ENCODE results near the gene NLRP11.

NLRP11 gene

GRCh38 chr19:55809381-55810058 lies 22.3 kb downstream of the NLRP11 start:
- TF ChIP-seq, protein P1, sequence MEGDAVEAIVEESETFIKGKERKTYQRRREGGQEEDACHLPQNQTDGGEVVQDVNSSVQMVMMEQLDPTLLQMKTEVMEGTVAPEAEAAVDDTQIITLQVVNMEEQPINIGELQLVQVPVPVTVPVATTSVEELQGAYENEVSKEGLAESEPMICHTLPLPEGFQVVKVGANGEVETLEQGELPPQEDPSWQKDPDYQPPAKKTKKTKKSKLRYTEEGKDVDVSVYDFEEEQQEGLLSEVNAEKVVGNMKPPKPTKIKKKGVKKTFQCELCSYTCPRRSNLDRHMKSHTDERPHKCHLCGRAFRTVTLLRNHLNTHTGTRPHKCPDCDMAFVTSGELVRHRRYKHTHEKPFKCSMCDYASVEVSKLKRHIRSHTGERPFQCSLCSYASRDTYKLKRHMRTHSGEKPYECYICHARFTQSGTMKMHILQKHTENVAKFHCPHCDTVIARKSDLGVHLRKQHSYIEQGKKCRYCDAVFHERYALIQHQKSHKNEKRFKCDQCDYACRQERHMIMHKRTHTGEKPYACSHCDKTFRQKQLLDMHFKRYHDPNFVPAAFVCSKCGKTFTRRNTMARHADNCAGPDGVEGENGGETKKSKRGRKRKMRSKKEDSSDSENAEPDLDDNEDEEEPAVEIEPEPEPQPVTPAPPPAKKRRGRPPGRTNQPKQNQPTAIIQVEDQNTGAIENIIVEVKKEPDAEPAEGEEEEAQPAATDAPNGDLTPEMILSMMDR (IDR thresholded peaks at IDR 0.05; ENCODE audit: low read depth, low read length, missing control alignments): no peak
- H3K4me3 ChIP-seq (ENCODE audit: low read depth, low read length): no peak overlapping the region
- no peak for DNase-seq (ENCODE audit: low read depth)
- in situ Hi-C loops (cut with HindIII; ENCODE audit: low sequenced_read_pairs): no loop called here

GRCh38 chr19:55802281-55802680 lies 29.5 kb downstream of the NLRP11 start:
- TF ChIP-seq, protein P1 (IDR thresholded peaks at IDR 0.05; ENCODE audit: low read depth, low read length, missing control alignments): no peak
- no peak overlapping the region for H3K4me3 ChIP-seq (ENCODE audit: low read depth, low read length)
- in situ Hi-C loops (cut with HindIII; ENCODE audit: low sequenced_read_pairs): no loop called here
- DNase-seq (ENCODE audit: low read depth): no peak

DNA sequence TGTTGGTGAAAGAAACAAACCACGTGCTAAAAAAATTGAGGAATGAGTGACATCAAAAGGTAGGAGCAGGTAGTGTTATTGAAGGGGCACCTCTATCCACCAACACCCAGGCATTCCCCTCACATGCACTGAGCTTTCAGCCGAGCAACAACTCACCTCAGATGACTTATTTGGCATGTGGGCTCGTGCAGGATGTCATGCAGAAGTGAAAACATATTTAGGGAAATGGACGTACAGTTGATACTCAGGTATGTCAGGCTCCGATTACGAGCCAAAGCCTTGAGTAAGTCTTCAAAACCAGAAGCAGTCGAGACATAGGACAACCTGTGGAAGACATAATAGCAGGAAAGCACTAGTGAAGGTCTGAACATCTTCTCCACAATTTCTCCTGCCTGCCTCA lies 30.4 kb downstream of the NLRP11 start:
- no peak for DNase-seq (ENCODE audit: low read depth)
- TF ChIP-seq, protein P1 (IDR thresholded peaks at IDR 0.05; ENCODE audit: low read depth, low read length, missing control alignments): no peak
- in situ Hi-C loops (cut with HindIII; ENCODE audit: low sequenced_read_pairs): no loop called here
- no peak overlapping the region for H3K4me3 ChIP-seq (ENCODE audit: low read depth, low read length)

DNA sequence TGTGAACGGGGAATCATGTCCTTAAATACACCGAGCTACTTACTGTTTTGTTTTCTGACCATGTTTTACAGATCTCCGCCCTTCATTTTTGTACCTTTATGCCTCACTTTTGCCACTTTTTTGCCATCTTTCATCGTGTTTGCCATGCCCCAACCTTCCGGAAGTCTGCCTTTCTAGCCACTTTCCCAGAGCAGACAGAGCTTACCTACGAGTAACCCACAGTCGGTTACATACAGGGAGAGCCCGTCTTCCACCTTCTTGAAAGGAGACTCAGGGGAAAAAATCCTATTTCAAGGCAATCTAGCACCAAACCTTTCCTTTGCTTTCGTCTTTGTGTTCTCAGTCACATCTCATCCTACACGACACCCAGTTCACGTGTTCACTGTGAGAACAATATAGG lies 36.8 kb downstream of the NLRP11 start:
- DNase-seq (ENCODE audit: low read depth): no peak
- no peak overlapping the region for H3K4me3 ChIP-seq (ENCODE audit: low read depth, low read length)
- TF ChIP-seq, protein P1 (IDR thresholded peaks at IDR 0.05; ENCODE audit: low read depth, low read length, missing control alignments): no peak
- in situ Hi-C loops (cut with HindIII; ENCODE audit: low sequenced_read_pairs): no loop called here

DNA sequence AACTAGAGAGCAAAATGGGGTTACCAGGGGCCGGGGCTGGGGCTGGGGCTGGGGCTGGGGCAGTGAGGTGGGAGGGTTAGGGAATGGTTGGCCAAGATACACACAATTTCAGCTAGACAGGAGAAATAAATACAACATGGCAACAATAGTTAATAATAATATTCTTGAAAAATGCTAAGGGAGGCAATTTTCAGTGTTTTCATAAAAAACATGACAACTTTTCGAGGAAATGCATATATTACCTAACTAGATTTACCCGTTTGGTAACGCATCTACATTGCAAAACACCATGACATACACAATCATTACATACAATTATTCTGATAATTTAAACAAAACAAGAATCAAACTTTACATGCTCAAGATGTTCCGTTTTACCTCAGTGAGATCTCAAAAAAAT lies 50.7 kb downstream of the NLRP11 start:
- no peak for DNase-seq (ENCODE audit: low read depth)
- in situ Hi-C loops (cut with HindIII; ENCODE audit: low sequenced_read_pairs): no loop called here
- TF ChIP-seq, protein P1 (IDR thresholded peaks at IDR 0.05; ENCODE audit: low read depth, low read length, missing control alignments): no peak
- no peak overlapping the region for H3K4me3 ChIP-seq (ENCODE audit: low read depth, low read length)

DNA sequence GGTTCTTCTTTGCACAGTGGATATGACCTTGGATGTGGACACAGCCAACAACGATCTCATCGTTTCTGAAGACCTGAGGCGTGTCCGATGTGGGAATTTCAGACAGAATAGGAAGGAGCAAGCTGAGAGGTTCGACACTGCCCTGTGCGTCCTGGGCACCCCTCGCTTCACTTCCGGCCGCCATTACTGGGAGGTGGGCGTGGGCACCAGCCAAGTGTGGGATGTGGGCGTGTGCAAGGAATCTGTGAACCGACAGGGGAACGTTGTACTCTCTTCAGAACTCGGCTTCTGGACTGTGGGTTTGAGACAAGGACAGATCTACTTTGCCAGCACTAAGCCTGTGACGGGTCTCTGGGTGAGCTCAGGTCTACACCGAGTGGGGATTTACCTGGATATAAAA lies 53.5 kb downstream of the NLRP11 start:
- no peak for DNase-seq (ENCODE audit: low read depth)
- H3K4me3 ChIP-seq (ENCODE audit: low read depth, low read length): no peak overlapping the region
- in situ Hi-C loops (cut with HindIII; ENCODE audit: low sequenced_read_pairs): no loop called here
- TF ChIP-seq, protein P1 (IDR thresholded peaks at IDR 0.05; ENCODE audit: low read depth, low read length, missing control alignments): no peak
